Fibroblast of mammary gland (primary cell): ENCODE data around the gene P2RX7.

ENCODE experiments used
- DNase-seq: peaks from one replicate; pipeline ENCODE4 v3.0.0-alpha.2; 2010; ENCODE audit warnings: low read depth
- H3K4me3 ChIP-seq: 2 replicates; pipeline ENCODE4 v1.5.1; 2011; ENCODE audit warnings: low read depth, mild to moderate bottlenecking, low read length, moderate library complexity; ENCODE audit not compliant: control insufficient read depth
- CTCF ChIP-seq: conservative IDR thresholded peaks from 2 replicates; pipeline ENCODE4 v1.5.1; 2011; ENCODE audit warnings: low read depth, low read length, inconsistent platforms; ENCODE audit not compliant: control insufficient read depth, insufficient read depth

The P2RX7 gene

GRCh38 chr12:121110211-121110940, 22.3 kb upstream of the P2RX7 start:
- TF ChIP-seq CTCF, result peak; percentile 96
- H3K4me3 ChIP-seq, result no peak overlapping the region
- peak; percentile 81 for DNase-seq

DNA sequence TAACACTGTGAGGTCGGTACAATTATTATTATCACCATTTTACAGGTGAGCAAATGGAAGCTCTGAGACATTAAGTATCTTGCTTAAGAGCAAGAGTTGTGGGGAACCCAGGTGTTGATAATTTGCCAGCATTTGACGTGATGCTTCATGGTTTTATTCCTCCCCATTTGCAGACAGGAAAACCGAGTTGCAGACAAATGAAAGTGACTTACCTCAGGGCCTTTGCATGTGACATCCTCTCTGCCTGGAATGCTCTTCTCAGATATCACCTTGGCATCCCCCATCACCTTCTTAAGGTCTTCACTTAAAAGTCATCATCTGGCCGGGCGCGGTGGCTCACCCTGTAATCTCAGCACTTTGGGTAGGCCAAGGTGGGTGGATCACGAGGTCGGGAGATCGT, 21.0 kb upstream of the P2RX7 start:
- DNase-seq, result no peak
- H3K4me3 ChIP-seq, result no peak overlapping the region
- no peak for TF ChIP-seq CTCF

DNA sequence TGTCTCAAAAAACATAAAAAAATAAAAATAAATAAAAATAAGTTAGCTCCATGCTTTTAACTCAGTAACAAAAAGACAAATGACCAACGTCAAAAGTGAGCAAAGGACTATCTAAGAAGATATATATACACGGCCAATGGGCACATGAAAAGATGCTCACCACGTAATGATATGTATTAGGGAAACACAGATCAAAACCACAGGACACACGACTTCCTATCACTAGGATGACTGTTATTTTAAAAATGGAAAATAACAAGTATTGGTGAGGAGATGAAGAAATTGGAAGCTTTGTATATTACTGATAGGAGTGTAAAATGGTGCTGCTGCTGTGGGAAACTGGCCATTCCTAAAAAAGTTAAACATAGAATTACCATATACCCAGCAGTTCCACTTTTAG, 20.2 kb upstream of the P2RX7 start:
- no peak for TF ChIP-seq CTCF
- no peak overlapping the region for H3K4me3 ChIP-seq
- no peak for DNase-seq

- no peak for TF ChIP-seq CTCF
Observed at GRCh38 chr12:121113057-121113456, 19.6 kb upstream of the P2RX7 start.

DNA sequence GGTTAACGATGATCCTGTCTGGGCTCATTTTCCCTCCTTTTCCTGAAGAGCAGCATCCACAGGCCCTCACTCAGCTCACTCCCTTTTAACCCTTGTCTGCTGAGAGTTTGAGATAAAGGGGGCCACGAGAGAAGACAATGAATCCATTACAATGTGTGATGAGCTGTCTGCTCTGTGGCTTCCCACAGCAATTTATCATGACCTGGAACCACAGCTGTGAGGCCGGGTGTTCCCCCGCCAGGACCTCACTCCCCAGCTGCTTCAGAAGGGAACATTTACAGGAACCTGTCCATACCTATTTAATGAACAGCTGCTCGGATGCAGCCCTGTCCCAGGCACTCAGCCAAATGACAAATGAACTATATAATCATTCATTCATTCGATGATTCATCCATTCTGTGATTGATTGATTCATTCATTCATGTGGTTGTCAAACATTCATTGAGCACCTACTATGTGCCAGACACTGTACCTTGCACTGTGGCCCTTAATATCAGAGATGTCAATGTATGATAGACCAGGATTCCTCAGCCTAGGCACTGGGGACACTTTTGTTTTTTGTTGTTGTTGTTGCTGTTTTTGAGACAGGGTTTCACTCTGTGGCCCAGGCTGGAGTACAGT, 18.5 kb upstream of the P2RX7 start:
- H3K4me3 ChIP-seq, result no peak overlapping the region
- no peak for TF ChIP-seq CTCF
- no peak for DNase-seq

More at GRCh38 chr12:121113057-121113456, 19.6 kb upstream of the P2RX7 start:
- H3K4me3 ChIP-seq, result no peak overlapping the region
- DNase-seq, result no peak

GRCh38 chr12:121114806-121115205, 17.9 kb upstream of the P2RX7 start:
- no peak for DNase-seq
- no peak overlapping the region for H3K4me3 ChIP-seq
- TF ChIP-seq CTCF, result no peak
